HL-60/S4 treated with phorbol 12-myristate 13-acetate at 8.2 ng/mL for 4 days and 3 days (cell line): ENCODE data around the gene OR6B1.
"Not testable (repeated sequence)": the region's sequence is repeated elsewhere in the genome, so short reads cannot be mapped to it uniquely, and the experiment has no call there.

Experiments used
- in situ Hi-C: fragments of 300-500 bp; cut with MboI; formaldehyde crosslinking; loops from 2 replicates; pipeline ENCODE4 v1.15.0; 2022; ENCODE audit warnings: low sequenced_read_pairs

Gene OR6B1

GRCh38 chr7:144036302-144036885 lies 36.3 kb downstream of the OR6B1 start:
- in situ Hi-C loops: no loop called here

- in situ Hi-C loops: no loop called here
Measured at GRCh38 chr7:144037414-144038035, 37.4 kb downstream of the OR6B1 start.

GRCh38 chr7:144038887-144039286 lies 38.8 kb downstream of the OR6B1 start:
- in situ Hi-C loops: no loop called here

GRCh38 chr7:144048648-144049047 lies 48.5 kb downstream of the OR6B1 start, which contains the start of gene OR2A5:
TSS of gene OR2A5 (plus strand) at chr7:144048948. CDS start at chr7:144050402, 1,454 bp downstream.
- in situ Hi-C loops: no loop called here

- in situ Hi-C loops: no loop called here
Measured at GRCh38 chr7:144049491-144049890, 49.4 kb downstream of the OR6B1 start.

GRCh38 chr7:144050093-144050492 lies 50.0 kb downstream of the OR6B1 start:
- in situ Hi-C loops: no loop called here

- in situ Hi-C loops: not testable (repeated sequence)
Measured at GRCh38 chr7:144050884-144051283, 50.8 kb downstream of the OR6B1 start.

- in situ Hi-C loops: no loop called here
Measured at GRCh38 chr7:144057954-144058353, 57.8 kb downstream of the OR6B1 start.
